A673 (cell line): ENCODE data around the gene PHRF1. TPM values are rescaled to one million over a fixed set of nuclear protein-coding genes. Genes with fewer than 3 reads are reported as not detected.

Source experiments
- BruUV-seq: library from RNA; stranded (reverse); fragments of 400-500 nt; replicated peaks from 2 replicates; lab custom pipeline; 2021; lab: Mats Ljungman, UMichigan
- CTCF ChIA-PET: fragments of 300-600 bp; sonication (Branson Sonifier 250); formaldehyde crosslinking; loops from one replicate; lab custom pipeline; 2022; ENCODE audit warnings: antibody characterized with exemption; lab: Charles Lee
- POLR2A ChIA-PET: fragments of 300-600 bp; sonication (Branson Sonifier 250); formaldehyde crosslinking; loops from one replicate; lab custom pipeline; 2022; ENCODE audit warnings: antibody characterized with exemption; ENCODE audit not compliant: low non-redundant PET; lab: Charles Lee
- DNase-seq: peaks from one replicate; pipeline ENCODE4 v3.0.0-alpha.2; 2015; ENCODE audit warnings: low spot score
- H3K27ac ChIP-seq: fragments of 200-600 bp; sonication (generic); 2 replicates; pipeline ENCODE4 v1.5.1; 2016; ENCODE audit warnings: mixed run types, low read depth, mild to moderate bottlenecking, mixed read lengths, antibody characterized with exemption, low read length; ENCODE audit not compliant: poor library complexity, severe bottlenecking
- H3K27me3 ChIP-seq: fragments of 200-600 bp; sonication (generic); replicated peaks from 2 replicates; pipeline ENCODE4 v1.6.1; 2017; ENCODE audit warnings: mixed run types, low read depth, mild to moderate bottlenecking, mixed read lengths, antibody characterized with exemption, low read length; ENCODE audit not compliant: insufficient read depth, poor library complexity
- H3K36me3 ChIP-seq: fragments of 200-600 bp; sonication (generic); 2 replicates; pipeline ENCODE4 v1.6.1; 2016; ENCODE audit warnings: mixed run types, mild to moderate bottlenecking, mixed read lengths, antibody characterized with exemption, low read length; ENCODE audit not compliant: insufficient read depth, poor library complexity, severe bottlenecking
- H3K4me1 ChIP-seq: fragments of 200-600 bp; sonication (generic); 2 replicates; pipeline ENCODE4 v1.6.1; 2017; ENCODE audit warnings: mixed run types, mild to moderate bottlenecking, mixed read lengths, antibody characterized with exemption, low read length; ENCODE audit not compliant: insufficient read depth, poor library complexity, severe bottlenecking
- H3K4me3 ChIP-seq: fragments of 200-600 bp; sonication (generic); 2 replicates; pipeline ENCODE4 v1.5.1; 2016; ENCODE audit warnings: low read depth, mixed run types, mild to moderate bottlenecking, mixed read lengths, low read length; ENCODE audit not compliant: poor library complexity, severe bottlenecking
- H3K9me3 ChIP-seq: fragments of 200-600 bp; sonication (generic); 2 replicates; pipeline ENCODE4 v1.6.1; 2016; ENCODE audit warnings: mixed run types, low read depth, mild to moderate bottlenecking, mixed read lengths, antibody characterized with exemption, low read length; ENCODE audit not compliant: poor library complexity, severe bottlenecking
- EZH2 ChIP-seq: fragments of 200-600 bp; sonication (generic); IDR thresholded peaks from 2 replicates; pipeline ENCODE4 v1.6.1; 2017; ENCODE audit warnings: borderline replicate concordance, low read depth, mild to moderate bottlenecking, mixed read lengths, antibody characterized with exemption, low read length; ENCODE audit not compliant: poor library complexity, severe bottlenecking
- intact Hi-C: fragments of 100-400 bp; cut with micrococcal nuclease; formaldehyde crosslinking; loops from one replicate; pipeline ENCODE4 v1.10.0; 2022; ENCODE audit not compliant: unreplicated experiment
- total RNA-seq: library from RNA; stranded (reverse); gene quantifications from 2 replicates; pipeline ENCODE4 v1.2.3, GENCODE V29; 2021
- TF ChIP-seq, protein P1 (sequence below): fragments of 300-800, 200-600 bp; sonication (generic); conservative IDR thresholded peaks from 2 replicates; pipeline ENCODE4 v1.5.1; 2017; ENCODE audit warnings: low read depth, mild to moderate bottlenecking, antibody characterized with exemption, low read length, moderate library complexity, mixed read lengths

Gene PHRF1
- total RNA-seq, 1 experiment from 2014 or later = 43.0 TPM

DNA sequence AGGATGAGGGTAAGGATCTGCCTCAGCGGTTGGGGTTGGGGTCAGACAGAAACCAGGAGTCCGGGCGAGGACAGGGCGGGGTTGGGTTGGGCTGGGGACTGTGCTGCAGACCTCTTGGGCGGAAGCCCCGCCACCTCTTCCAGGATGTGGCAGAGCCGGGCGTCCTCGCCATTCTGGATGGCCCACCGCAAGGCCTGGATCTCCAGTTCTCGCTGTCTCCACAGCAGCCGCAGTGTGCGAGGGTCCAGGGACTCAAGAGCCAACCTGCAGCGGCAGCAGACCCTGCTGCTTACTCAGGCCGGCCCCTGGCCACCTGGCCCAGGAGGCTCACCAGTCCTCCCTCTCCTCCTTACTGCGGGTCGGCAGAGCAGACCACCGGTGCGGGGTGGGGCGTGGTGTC, 17.8 kb upstream of the PHRF1 start:
- CTCF ChIA-PET = no interaction called here
- DNase-seq = no peak
- POLR2A ChIA-PET = interaction anchor here (0.5 kb wide), 1 partner anchor 49 kb away, joined by 3 read pairs; no protein-coding TSS in a partner anchor
- H3K4me3 ChIP-seq = no peak overlapping the region
- TF ChIP-seq, protein P1, sequence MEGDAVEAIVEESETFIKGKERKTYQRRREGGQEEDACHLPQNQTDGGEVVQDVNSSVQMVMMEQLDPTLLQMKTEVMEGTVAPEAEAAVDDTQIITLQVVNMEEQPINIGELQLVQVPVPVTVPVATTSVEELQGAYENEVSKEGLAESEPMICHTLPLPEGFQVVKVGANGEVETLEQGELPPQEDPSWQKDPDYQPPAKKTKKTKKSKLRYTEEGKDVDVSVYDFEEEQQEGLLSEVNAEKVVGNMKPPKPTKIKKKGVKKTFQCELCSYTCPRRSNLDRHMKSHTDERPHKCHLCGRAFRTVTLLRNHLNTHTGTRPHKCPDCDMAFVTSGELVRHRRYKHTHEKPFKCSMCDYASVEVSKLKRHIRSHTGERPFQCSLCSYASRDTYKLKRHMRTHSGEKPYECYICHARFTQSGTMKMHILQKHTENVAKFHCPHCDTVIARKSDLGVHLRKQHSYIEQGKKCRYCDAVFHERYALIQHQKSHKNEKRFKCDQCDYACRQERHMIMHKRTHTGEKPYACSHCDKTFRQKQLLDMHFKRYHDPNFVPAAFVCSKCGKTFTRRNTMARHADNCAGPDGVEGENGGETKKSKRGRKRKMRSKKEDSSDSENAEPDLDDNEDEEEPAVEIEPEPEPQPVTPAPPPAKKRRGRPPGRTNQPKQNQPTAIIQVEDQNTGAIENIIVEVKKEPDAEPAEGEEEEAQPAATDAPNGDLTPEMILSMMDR = no peak
- H3K9me3 ChIP-seq = no peaks in the 10 kb centered on the region
- peaks cover 22% of the 10 kb centered on the region for H3K27me3 ChIP-seq
- H3K4me1 ChIP-seq = peaks cover 15% of the 10 kb centered on the region
- no peaks in the 10 kb centered on the region for H3K36me3 ChIP-seq
- intact Hi-C loops = loop anchor here (10.0 kb wide), 1 partner anchor 166 kb away; no protein-coding TSS in a partner anchor
- H3K27ac ChIP-seq = no peak overlapping the region
- no TSS peak for BruUV-seq

DNA sequence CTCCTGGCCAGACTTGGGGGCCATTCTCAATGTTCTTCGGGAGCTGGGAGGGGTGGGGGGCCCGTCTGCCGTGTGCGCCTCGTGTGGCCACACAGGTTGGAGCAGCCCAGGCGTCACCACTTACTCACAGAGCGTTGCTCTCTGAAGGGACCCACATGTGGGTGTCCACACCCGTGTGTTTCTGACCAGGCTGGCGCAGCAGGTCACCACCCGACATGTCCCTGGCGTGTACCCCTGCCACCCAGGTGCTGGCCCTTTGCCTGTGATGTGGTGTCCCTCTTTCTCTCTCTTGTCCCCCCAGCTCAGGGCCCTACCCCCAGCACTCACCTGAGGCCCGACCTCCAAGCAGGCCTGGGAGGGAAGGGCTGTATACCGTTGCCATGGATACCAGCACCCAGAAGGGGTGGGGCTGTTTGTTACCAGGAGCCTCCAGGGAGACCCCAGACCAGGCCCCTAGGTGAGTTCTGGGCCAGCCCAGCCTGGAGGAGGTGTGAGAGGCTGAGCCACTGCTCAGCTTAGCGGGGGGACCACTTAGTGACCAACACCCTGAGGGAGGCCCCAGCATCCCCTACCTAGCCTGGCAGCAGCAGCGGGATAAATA, 17.1 kb upstream of the PHRF1 start:
- H3K27ac ChIP-seq = no peak overlapping the region
- no peaks in the 10 kb centered on the region for H3K36me3 ChIP-seq
- peaks cover 22% of the 10 kb centered on the region for H3K27me3 ChIP-seq
- peaks cover 15% of the 10 kb centered on the region for H3K4me1 ChIP-seq
- no TSS peak for BruUV-seq
- no peak for DNase-seq
- no peak overlapping the region for H3K4me3 ChIP-seq
- intact Hi-C loops = loop anchor here (10.0 kb wide), 1 partner anchor 166 kb away; no protein-coding TSS in a partner anchor
- POLR2A ChIA-PET = interaction anchor here (0.5 kb wide), 1 partner anchor 50 kb away, joined by 3 read pairs; no protein-coding TSS in a partner anchor
- no peaks in the 10 kb centered on the region for H3K9me3 ChIP-seq
- TF ChIP-seq EZH2 = no peak
- TF ChIP-seq, protein P1 = no peak
- CTCF ChIA-PET = no interaction called here

DNA sequence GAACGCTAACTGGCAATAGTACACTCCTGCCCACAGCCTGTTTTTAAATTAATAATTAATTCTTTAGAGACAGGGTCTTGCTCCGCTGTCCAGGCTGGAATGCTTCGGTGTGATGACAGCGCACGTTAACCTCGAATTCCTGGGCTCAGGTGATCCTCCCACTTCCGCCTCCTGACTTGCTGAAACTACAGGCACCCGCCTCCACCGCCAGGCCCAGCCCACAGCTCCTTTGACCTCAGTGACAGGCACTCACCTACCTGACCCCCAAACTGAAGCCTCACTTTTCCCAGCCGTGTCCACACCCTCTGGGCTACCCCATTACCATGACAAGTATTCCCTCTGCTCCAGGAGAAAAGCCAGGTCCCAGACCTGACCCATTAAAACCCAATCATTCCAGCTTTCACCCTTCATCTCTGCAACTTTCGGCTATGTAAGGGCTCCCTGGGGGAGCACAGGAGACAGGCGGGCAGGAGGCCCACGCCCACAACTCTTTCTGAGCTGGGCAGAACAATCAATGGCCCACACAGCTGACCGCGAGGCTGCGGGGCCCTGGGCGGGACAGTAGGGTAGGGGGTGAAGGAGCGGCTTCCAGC, 16.5 kb upstream of the PHRF1 start:
- ChIA-PET CTCF (no interaction called here), POLR2A (no interaction called here)
- no TSS peak for BruUV-seq
- H3K9me3 ChIP-seq = no peaks in the 10 kb centered on the region
- no peak for DNase-seq
- peak overlapping the region; percentile 72 for H3K4me3 ChIP-seq
- H3K27ac ChIP-seq = no peak overlapping the region
- peaks cover 15% of the 10 kb centered on the region for H3K4me1 ChIP-seq
- intact Hi-C loops = loop anchor here (10.0 kb wide), 1 partner anchor 165 kb away; no protein-coding TSS in a partner anchor
- TF ChIP-seq, protein P1 = no peak
- no peak for TF ChIP-seq EZH2
- no peaks in the 10 kb centered on the region for H3K36me3 ChIP-seq
- peaks cover 22% of the 10 kb centered on the region for H3K27me3 ChIP-seq
